PC-9 (cell line): ENCODE results near the gene VPS16. TPM values are rescaled to one million over a fixed set of nuclear protein-coding genes. Genes with fewer than 3 reads are reported as not detected.

Source experiments
- BruUV-seq: library from RNA; stranded (reverse); fragments of 400-500 nt; replicated peaks from 2 replicates; lab custom pipeline; 2021; lab: Mats Ljungman, UMichigan
- CTCF ChIA-PET: fragments of 300-600 bp; sonication (Branson Sonifier 250); formaldehyde crosslinking; loops from one replicate; lab custom pipeline; 2022; ENCODE audit warnings: antibody characterized with exemption; lab: Charles Lee
- POLR2A ChIA-PET: fragments of 300-600 bp; sonication (Branson Sonifier 250); formaldehyde crosslinking; loops from one replicate; lab custom pipeline; 2022; ENCODE audit warnings: antibody characterized with exemption; ENCODE audit not compliant: unreplicated experiment; lab: Charles Lee
- DNase-seq, 2 experiments: peaks; one replicate each; pipeline versions ENCODE4 v3.0.0 to v3.0.0-alpha.2; 2015 to 2022; ENCODE audit warnings: mixed read lengths in 1 of 2
- H2AFZ ChIP-seq: fragments of 200-600 bp; sonication (generic); 2 replicates; pipeline ENCODE4 v1.8.1; 2017; ENCODE audit warnings: antibody characterized with exemption
- H3F3A ChIP-seq: fragments of 200-600 bp; sonication (generic); 2 replicates; pipeline ENCODE4 v1.8.1; 2017; ENCODE audit warnings: antibody characterized with exemption, mild to moderate bottlenecking, low read depth; ENCODE audit not compliant: insufficient read depth
- H3K27ac ChIP-seq: fragments of 200-600 bp; sonication (generic); 2 replicates; pipeline ENCODE4 v1.6.1; 2016; ENCODE audit warnings: mixed run types
- H3K27me3 ChIP-seq: fragments of 200-600 bp; sonication (generic); 2 replicates; pipeline ENCODE4 v1.6.1; 2016; ENCODE audit warnings: low read depth, mixed run types; ENCODE audit not compliant: insufficient read depth
- H3K36me3 ChIP-seq: fragments of 200-600 bp; sonication (generic); 2 replicates; pipeline ENCODE4 v1.6.1; 2016; ENCODE audit warnings: low read depth, mixed run types
- H3K4me1 ChIP-seq: fragments of 200-600 bp; sonication (generic); replicated peaks from 2 replicates; pipeline ENCODE4 v1.6.1; 2016; ENCODE audit warnings: mixed run types; ENCODE audit not compliant: insufficient read depth
- H3K4me2 ChIP-seq: fragments of 200-600 bp; sonication (generic); 2 replicates; pipeline ENCODE4 v1.6.1; 2017; ENCODE audit warnings: mixed run types
- H3K4me3 ChIP-seq: fragments of 200-600 bp; sonication (generic); 2 replicates; pipeline ENCODE4 v1.6.1; 2016; ENCODE audit warnings: mixed run types
- H3K79me2 ChIP-seq: fragments of 200-600 bp; sonication (generic); 2 replicates; pipeline ENCODE4 v1.6.1; 2017; ENCODE audit warnings: low read depth, mixed run types
- H3K9me2 ChIP-seq: fragments of 200-600 bp; sonication (generic); 2 replicates; pipeline ENCODE4 v1.8.1; 2017; ENCODE audit warnings: mild to moderate bottlenecking; ENCODE audit not compliant: insufficient read depth
- H3K9me3 ChIP-seq: fragments of 200-600 bp; sonication (generic); 2 replicates; pipeline ENCODE4 v1.8.1; 2016; ENCODE audit warnings: low read depth; ENCODE audit not compliant: insufficient read depth
- H4K20me1 ChIP-seq: fragments of 200-600 bp; sonication (generic); 2 replicates; pipeline ENCODE4 v1.8.1; 2017; ENCODE audit not compliant: insufficient read depth
- CTCF ChIP-seq: fragments of 200-600 bp; sonication (generic); conservative IDR thresholded peaks from 2 replicates; pipeline ENCODE4 v1.6.1; 2017; ENCODE audit warnings: mixed run types, antibody characterized with exemption, mild to moderate bottlenecking, moderate library complexity
- EZH2 ChIP-seq: fragments of 200-600 bp; sonication (generic); IDR thresholded peaks from 2 replicates; pipeline ENCODE4 v1.8.0; 2017; ENCODE audit warnings: antibody characterized with exemption, low read depth
- intact Hi-C: fragments of 100-400 bp; cut with micrococcal nuclease; formaldehyde crosslinking; loops from one replicate; pipeline ENCODE4 v1.10.0; 2022; ENCODE audit not compliant: unreplicated experiment
- total RNA-seq: library from RNA; stranded (reverse); gene quantifications from 2 replicates; pipeline ENCODE4 v1.2.3, GENCODE V29; 2021

The VPS16 gene
- total RNA-seq, 1 experiment from 2014 or later: 31.9 TPM

- H3K36me3 ChIP-seq: no peaks in the 10 kb centered on the region
- CTCF ChIA-PET: interaction anchor here (0.6 kb wide), 2 partner anchors 91 to 165 kb away, joined by 3 to 4 read pairs; no protein-coding TSS in a partner anchor
- H3K4me3 ChIP-seq: no peak overlapping the region
- no peaks in the 10 kb centered on the region for H3K9me2 ChIP-seq
- no peak overlapping the region for H3K4me2 ChIP-seq
- BruUV-seq: no TSS peak
- no peak for DNase-seq
- TF ChIP-seq CTCF (no peak), EZH2 (no peak)
- no peaks in the 10 kb centered on the region for H3K9me3 ChIP-seq
- H3K27ac ChIP-seq: no peak overlapping the region
- H3K4me1 ChIP-seq: no peaks in the 10 kb centered on the region
- H2AFZ ChIP-seq: no peak overlapping the region
- 0 out of 2 replicates have a peak, but pooled peaks cover 6% of the 10 kb centered on the region for H3K79me2 ChIP-seq
- no peaks in the 10 kb centered on the region for H3F3A ChIP-seq
- intact Hi-C loops: no loop called here
- POLR2A ChIA-PET: no interaction called here
- peaks cover 8% of the 10 kb centered on the region; the same call in 1 of the 2 replicates for H4K20me1 ChIP-seq
- H3K27me3 ChIP-seq: no peaks in the 10 kb centered on the region
Observed at GRCh38 chr20:2909953-2910352, 69.4 kb downstream of the VPS16 start.

GRCh38 chr20:2911200-2911599 is 70.7 kb downstream of the VPS16 start:
- intact Hi-C loops: no loop called here
- Histone ChIP-seq H3K9me2 (no peaks in the 10 kb centered on the region), H3K4me1 (no peaks in the 10 kb centered on the region), H3F3A (no peaks in the 10 kb centered on the region), H3K27ac (no peak overlapping the region), H3K27me3 (no peaks in the 10 kb centered on the region), H2AFZ (no peak overlapping the region), H3K36me3 (no peaks in the 10 kb centered on the region), H3K79me2 (0 out of 2 replicates have a peak, but pooled peaks cover under 1% of the 10 kb centered on the region), H4K20me1 (peaks cover 8% of the 10 kb centered on the region; the same call in 1 of the 2 replicates), H3K4me3 (no peak overlapping the region), H3K4me2 (no peak overlapping the region), H3K9me3 (no peaks in the 10 kb centered on the region)
- BruUV-seq: no TSS peak
- peak in 1 of 2 experiments; percentile 42 for DNase-seq
- TF ChIP-seq CTCF (no peak), EZH2 (no peak)
- CTCF ChIA-PET: no interaction called here
- POLR2A ChIA-PET: interaction anchor here (0.7 kb wide), 1 partner anchor 52 kb away, joined by 3 read pairs; no protein-coding TSS in a partner anchor

- H3K27ac ChIP-seq: no peak overlapping the region
- H3K4me3 ChIP-seq: no peak overlapping the region
- DNase-seq: no peak
- H2AFZ ChIP-seq: no peak overlapping the region
- H3K9me2 ChIP-seq: no peaks in the 10 kb centered on the region
- POLR2A ChIA-PET: no interaction called here
- no peaks in the 10 kb centered on the region for H3F3A ChIP-seq
- TF ChIP-seq EZH2: no peak
- no peak; the same call in 1 of the 2 replicates for TF ChIP-seq CTCF
- H3K4me2 ChIP-seq: no peak overlapping the region
- no peaks in the 10 kb centered on the region for H3K9me3 ChIP-seq
- peaks cover 4% of the 10 kb centered on the region; the same call in 1 of the 2 replicates for H4K20me1 ChIP-seq
- peaks cover 1% of the 10 kb centered on the region; the same call in 1 of the 2 replicates for H3K4me1 ChIP-seq
- no peaks in the 10 kb centered on the region; the same call in 1 of the 2 replicates for H3K79me2 ChIP-seq
- intact Hi-C loops: no loop called here
- CTCF ChIA-PET: no interaction called here
- H3K36me3 ChIP-seq: no peaks in the 10 kb centered on the region
- BruUV-seq: no TSS peak
- H3K27me3 ChIP-seq: no peaks in the 10 kb centered on the region
Observed at GRCh38 chr20:2914160-2914559, 73.6 kb downstream of the VPS16 start.

Other genes with a start within 250 kb of the VPS16 start
- gene NOP56, start 188.1 kb upstream of the VPS16 start, total RNA-seq: 194 and 210 TPM in 2 replicates
- gene IDH3B, start 176.5 kb upstream of the VPS16 start, total RNA-seq: 130 and 144 TPM in 2 replicates
- 4.9 and 5.1 TPM in 2 replicates for gene EBF4, start 148.0 kb upstream of the VPS16 start, total RNA-seq
- not detected in 2 replicates for gene CPXM1, start 40.1 kb upstream of the VPS16 start, total RNA-seq
- gene C20orf141, start 25.8 kb upstream of the VPS16 start, total RNA-seq: not detected in 2 replicates
- not detected in 2 replicates for gene TMEM239, start 24.4 kb upstream of the VPS16 start, total RNA-seq
- 47.9 and 60.1 TPM in 2 replicates for gene PCED1A, start 90 bp upstream of the VPS16 start, total RNA-seq
- gene PTPRA, start 32.7 kb downstream of the VPS16 start, total RNA-seq: 36.6 and 48.8 TPM in 2 replicates
- gene GNRH2, start 202.9 kb downstream of the VPS16 start, total RNA-seq: 0.65 and 1.1 TPM in 2 replicates
- 58.3 and 84.9 TPM in 2 replicates for gene MRPS26, start 205.3 kb downstream of the VPS16 start, total RNA-seq
- gene OXT, start 230.9 kb downstream of the VPS16 start, total RNA-seq: not detected in 2 replicates
- not detected in 2 replicates for gene AVP, start 244.0 kb downstream of the VPS16 start, total RNA-seq